GM21717 (cell line): ENCODE results near the gene SERPINA12.

Source experiments
- ATAC-seq: cut with Tn5 transposase; IDR thresholded peaks from one replicate; pipeline ENCODE4 v1.9.1; 2021; ENCODE audit warnings: mild to moderate bottlenecking, moderate library complexity; ENCODE audit not compliant: unreplicated experiment

The SERPINA12 gene

GRCh38 chr14:94467728-94468520 is 41.3 kb downstream of the SERPINA12 start:
- ATAC-seq: no peak

GRCh38 chr14:94466706-94467370 is 42.4 kb downstream of the SERPINA12 start:
- no peak for ATAC-seq

GRCh38 chr14:94465042-94465441 is 44.2 kb downstream of the SERPINA12 start:
- no peak for ATAC-seq

GRCh38 chr14:94464290-94464689 is 45.0 kb downstream of the SERPINA12 start:
- ATAC-seq: no peak

GRCh38 chr14:94462763-94463572 is 46.3 kb downstream of the SERPINA12 start:
- no peak for ATAC-seq

- ATAC-seq: no peak
These were observed 47.1 kb downstream of the SERPINA12 start for GRCh38 chr14:94462219-94462551.

GRCh38 chr14:94461526-94462218 is 47.6 kb downstream of the SERPINA12 start:
- no peak for ATAC-seq

GRCh38 chr14:94460631-94461416 is 48.4 kb downstream of the SERPINA12 start:
- no peak for ATAC-seq

GRCh38 chr14:94458558-94459205 is 50.6 kb downstream of the SERPINA12 start:
- ATAC-seq: no peak

- ATAC-seq: no peak
These were observed 51.2 kb downstream of the SERPINA12 start for GRCh38 chr14:94458096-94458495.

GRCh38 chr14:94455928-94456327 is 53.3 kb downstream of the SERPINA12 start:
- ATAC-seq: no peak

- no peak for ATAC-seq
These were observed 57.4 kb downstream of the SERPINA12 start for GRCh38 chr14:94451826-94452225.

GRCh38 chr14:94451091-94451771 is 58.0 kb downstream of the SERPINA12 start:
- no peak for ATAC-seq

GRCh38 chr14:94450722-94451090 is 58.6 kb downstream of the SERPINA12 start:
- ATAC-seq: no peak

- no peak for ATAC-seq
These were observed 59.3 kb downstream of the SERPINA12 start for GRCh38 chr14:94449930-94450329.

- no peak for ATAC-seq
These were observed 61.0 kb downstream of the SERPINA12 start for GRCh38 chr14:94448071-94448808.

GRCh38 chr14:94447206-94447605 is 62.1 kb downstream of the SERPINA12 start:
- no peak for ATAC-seq

GRCh38 chr14:94446126-94446525 is 63.1 kb downstream of the SERPINA12 start:
- no peak for ATAC-seq

- no peak for ATAC-seq
These were observed 64.3 kb downstream of the SERPINA12 start for GRCh38 chr14:94445003-94445402.
